SKM-1 (cell line): Measurements from ENCODE around the gene CAMK2N1.

Experiments
- DNase-seq: peaks from one replicate; lab custom pipeline; 2025; ENCODE audit not compliant: unreplicated experiment; lab: John Stamatoyannopoulos, UW

CAMK2N1 gene

GRCh38 chr1:20446796-20447195, 39.2 kb downstream of the CAMK2N1 start:
- DNase-seq: no peak

- DNase-seq: no peak
Measured at GRCh38 chr1:20445956-20446355, 40.1 kb downstream of the CAMK2N1 start.

GRCh38 chr1:20443703-20444586, 42.1 kb downstream of the CAMK2N1 start:
- DNase-seq: no peak

GRCh38 chr1:20442920-20443625, 42.9 kb downstream of the CAMK2N1 start:
- DNase-seq: no peak

GRCh38 chr1:20440785-20441200, 45.2 kb downstream of the CAMK2N1 start:
- DNase-seq: no peak

- no peak for DNase-seq
Measured at GRCh38 chr1:20439282-20439681, 46.7 kb downstream of the CAMK2N1 start.

GRCh38 chr1:20437640-20438039, 48.4 kb downstream of the CAMK2N1 start:
- no peak for DNase-seq

GRCh38 chr1:20432891-20433290, 53.1 kb downstream of the CAMK2N1 start:
- no peak for DNase-seq
